ENCODE data around the gene BTBD19. TPM values are rescaled to one million over a fixed set of nuclear protein-coding genes. Genes with fewer than 3 reads are reported as not detected.

Gene BTBD19
- total and polyA plus RNA-seq, 2 of the 4 experiments (the other 2 are of a cell fraction) = 0.90 to 17.2 TPM

- Histone ChIP-seq H4K20me1 (ENCODE audit: insufficient read depth, low read length) (no peaks in the 10 kb centered on the region), H2BK5ac (ENCODE audit: low read depth, low read length, poor library complexity, severe bottlenecking) (no peak overlapping the region), H3K9me3 (ENCODE audit: control insufficient read depth, insufficient read depth, low read length) (no peaks in the 10 kb centered on the region), H3K18ac (ENCODE audit: low read depth, low read length) (no peak overlapping the region), H3K4me1 (ENCODE audit: control insufficient read depth, insufficient read depth, low read length) (no peaks in the 10 kb centered on the region), H3K14ac (replicated peaks; ENCODE audit: low read depth, low read length) (no peak overlapping the region), H4K5ac (ENCODE audit: low read depth, low read length) (no peak overlapping the region), H3K9me1 (ENCODE audit: insufficient read depth, low read length) (0 out of 2 replicates have a peak, but pooled peaks cover 4% of the 10 kb centered on the region), H3K9ac (ENCODE audit: low read depth, low read length) (no peak overlapping the region), H2BK20ac (ENCODE audit: low read depth, low read length) (no peak overlapping the region), H3K23ac (ENCODE audit: low read depth, low read length) (no peak overlapping the region), H3K4me3 (ENCODE audit: insufficient read depth, low read depth, low read length) (no peak overlapping the region), H3K36me3 (ENCODE audit: control insufficient read depth, insufficient read depth, low read length) (peaks cover 5% of the 10 kb centered on the region), H3K4ac (ENCODE audit: low read depth, low read length) (no peak overlapping the region), H2BK15ac (ENCODE audit: low read depth, low read length) (no peak overlapping the region), H4K91ac (ENCODE audit: insufficient read depth, low read depth, low read length) (no peak overlapping the region), H2AFZ (replicated peaks; ENCODE audit: low read length, poor library complexity) (no peak overlapping the region), H3K27ac (ENCODE audit: insufficient read depth, low read length) (no peak overlapping the region), H3K27me3 (ENCODE audit: control insufficient read depth, insufficient read depth, low read length) (no peaks in the 10 kb centered on the region), H2AK5ac (ENCODE audit: low read depth, low read length) (no peak overlapping the region), H3K56ac (ENCODE audit: extremely low read depth, insufficient read depth, low read length) (no peak overlapping the region), H3K79me1 (ENCODE audit: low read depth in 1 of 2, low read length in 2 of 2) (peaks cover 0 to 2% of the 10 kb centered on the region in 2 experiments; a peak in 1 of 4 replicates), H3K4me2 (ENCODE audit: low read depth, low read length) (no peak overlapping the region), H2BK120ac (ENCODE audit: low read depth, low read length) (no peak overlapping the region), H4K8ac (ENCODE audit: low read depth in 2 of 2, low read length in 2 of 2) (no peak overlapping the region), H2AK9ac (replicated peaks; ENCODE audit: low read depth, low read length, poor library complexity) (no peak overlapping the region)
- POLR2A ChIA-PET (ENCODE audit: unreplicated experiment) = no interaction called here
- intact Hi-C loops (cut with micrococcal nuclease) = no loop called here
- in situ Hi-C loops (cut with MboI; ENCODE audit: low sequenced_read_pairs) = loop anchor here (25.0 kb wide), 1 partner anchor 127 kb away; the partner anchor contains the start of gene EIF2B3
- dilution Hi-C loops (cut with HindIII; ENCODE audit: low sequenced_read_pairs, unreplicated experiment) = no loop called here
- DNase-seq (no peak), ATAC-seq (ENCODE audit: low read depth) (no peak)
- CTCF ChIA-PET = interaction anchor here (0.6 kb wide), 1 partner anchor 605 kb away, joined by 3 read pairs; no protein-coding TSS in a partner anchor
- WGBS, 2 experiments (ENCODE audit: extremely low coverage in 2 of 2, insufficient read length in 1 of 2) = no CpG with 5 or more reads among the region's 1 CpG
- no peak for TF ChIP-seq RCOR1 (IDR thresholded peaks at IDR 0.05; ENCODE audit: insufficient replicate concordance, low read length)
- no TSS peak for BruUV-seq (replicated peaks)
Measured at GRCh38 chr1:44860331-44860730, 52.0 kb downstream of the BTBD19 start.

All from IMR-90 (cell line).